ENCODE measurements around the gene TPM2.

Gene TPM2

GRCh38 chr9:35717132-35717870, 27.6 kb upstream of the TPM2 start:
- no peak for DNase-seq

DNA sequence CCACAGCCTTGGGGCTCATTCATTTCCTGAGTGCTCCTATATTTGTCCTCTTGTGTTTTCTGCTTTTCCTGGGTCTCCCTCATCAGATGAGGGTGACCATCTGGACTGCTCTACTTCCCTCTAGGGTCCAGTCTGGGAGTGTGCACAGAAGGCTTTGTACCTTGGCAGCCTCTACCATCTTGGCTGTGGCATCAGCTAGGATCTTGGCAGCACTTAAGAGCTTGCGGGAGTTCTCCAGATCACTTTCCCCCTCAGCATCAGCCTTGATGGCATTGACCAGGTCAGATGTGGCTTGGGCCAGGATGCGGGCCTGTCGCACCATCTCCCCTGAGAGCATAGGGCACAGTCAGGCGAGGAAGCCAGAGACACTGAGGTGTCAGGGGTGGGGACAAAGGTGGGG, 26.5 kb upstream of the TPM2 start:
- no peak for DNase-seq

DNA sequence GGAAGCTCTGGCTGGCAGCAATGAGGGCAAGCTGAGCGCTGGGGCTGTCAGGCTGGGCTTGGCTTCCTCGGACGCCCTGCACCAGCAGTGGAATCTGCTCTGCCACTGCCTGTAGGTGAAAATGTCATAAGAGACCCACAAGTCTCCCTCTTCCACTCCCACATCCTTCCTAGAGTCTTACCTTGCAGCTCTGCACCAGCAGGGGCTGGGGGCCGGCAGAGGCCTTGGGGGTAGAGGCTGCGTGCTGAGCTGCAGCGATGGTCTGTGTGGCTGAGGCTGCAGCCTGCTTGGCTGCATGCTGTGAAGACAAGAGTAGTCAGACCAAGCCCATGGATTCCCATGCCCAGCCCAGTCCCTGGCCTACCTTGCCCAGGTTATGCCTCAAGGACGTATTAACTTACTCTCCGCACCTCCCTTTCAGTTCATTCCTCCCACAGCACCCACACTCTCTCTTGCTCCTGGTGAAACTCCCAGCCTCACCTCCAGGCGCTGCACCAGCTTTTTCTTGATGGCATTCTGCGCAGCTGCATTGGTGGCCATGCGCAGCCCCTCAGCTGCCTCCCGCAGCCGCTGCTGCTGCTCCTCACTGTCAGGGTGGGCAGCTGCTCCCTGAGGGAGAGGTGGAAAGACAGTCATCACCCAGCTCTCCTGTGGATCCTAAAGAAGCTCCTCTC, 25.0 kb upstream of the TPM2 start:
- no peak for DNase-seq

- no peak for DNase-seq
Observed at GRCh38 chr9:35714123-35714522, 24.4 kb upstream of the TPM2 start.

DNA sequence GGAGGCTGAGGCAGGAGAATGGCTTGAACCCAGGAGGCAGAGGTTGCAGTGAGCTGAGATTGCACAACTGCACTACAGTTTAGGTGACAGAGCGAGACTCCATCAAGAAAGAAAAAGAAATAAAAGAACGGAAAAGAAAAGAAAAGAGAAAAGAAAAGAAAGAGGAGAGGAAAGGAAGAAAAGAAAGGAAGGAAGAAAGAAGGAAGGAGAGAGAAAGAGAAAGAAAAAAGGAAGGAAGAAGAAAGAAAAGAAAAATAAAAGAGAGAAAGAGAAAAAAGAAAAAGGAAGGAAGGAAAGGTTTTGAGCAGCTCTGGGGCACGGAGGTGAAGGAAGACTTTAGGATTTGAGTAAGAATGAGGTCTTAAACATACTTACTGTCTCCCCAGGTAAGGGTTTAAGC, 23.9 kb upstream of the TPM2 start:
- no peak for DNase-seq

- no peak for DNase-seq
Observed at GRCh38 chr9:35712762-35713400, 23.2 kb upstream of the TPM2 start.

GRCh38 chr9:35711501-35712428, 22.0 kb upstream of the TPM2 start:
- DNase-seq, result no peak

GRCh38 chr9:35710818-35711500, 21.2 kb upstream of the TPM2 start:
- no peak for DNase-seq

- no peak for DNase-seq
Observed at GRCh38 chr9:35708146-35708545, 18.4 kb upstream of the TPM2 start.

DNA sequence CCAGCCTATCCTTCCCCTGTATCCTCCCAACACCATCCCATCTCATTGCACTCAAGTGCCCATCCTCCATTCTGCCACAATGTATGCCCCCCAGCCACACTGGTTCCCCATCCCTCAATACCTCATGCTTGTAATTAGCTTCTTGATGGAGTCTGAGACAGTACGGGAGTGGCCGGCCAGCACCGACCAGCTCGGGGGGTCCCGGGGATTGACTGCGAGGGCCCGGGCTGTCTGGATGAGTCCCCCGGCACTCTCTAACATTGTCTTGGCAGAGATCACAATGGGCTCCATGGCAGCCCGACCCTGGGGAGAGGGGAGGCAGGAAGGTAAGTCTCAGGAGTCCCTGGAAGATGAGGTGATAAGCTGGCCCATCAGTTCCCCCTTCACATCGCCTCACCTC, 17.2 kb upstream of the TPM2 start:
- no peak for DNase-seq

DNA sequence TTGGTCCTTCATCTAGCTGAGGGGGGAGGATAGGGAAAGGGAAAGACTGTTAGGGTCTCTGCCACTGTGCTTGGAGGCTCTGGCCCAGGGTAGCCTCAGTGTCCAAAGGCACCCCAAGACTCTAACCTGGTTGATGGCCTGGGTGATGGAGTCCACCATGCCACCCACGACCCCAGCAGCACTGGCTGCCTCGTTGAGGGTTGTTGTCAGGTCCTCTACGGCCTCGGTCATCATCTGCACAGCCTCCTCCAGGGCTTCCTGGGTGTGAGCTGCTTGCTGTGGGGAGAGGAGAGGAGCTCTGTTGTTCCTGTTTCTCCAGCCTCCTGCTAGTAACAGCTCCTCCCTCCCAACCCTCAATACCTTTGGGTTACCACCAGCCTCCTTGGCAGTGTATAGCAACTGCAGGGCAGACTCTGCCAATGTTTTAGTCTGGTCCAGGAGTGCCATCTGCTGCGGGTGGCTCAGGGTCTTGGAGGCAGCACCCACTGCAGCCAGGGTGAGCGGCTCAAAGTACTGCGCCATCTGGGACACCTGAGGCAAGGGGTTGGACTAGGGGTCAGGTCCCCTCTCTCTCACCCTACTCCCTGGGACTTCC, 16.2 kb upstream of the TPM2 start:
- DNase-seq, result no peak

GRCh38 chr9:35705372-35705771, 15.6 kb upstream of the TPM2 start:
- no peak for DNase-seq

DNA sequence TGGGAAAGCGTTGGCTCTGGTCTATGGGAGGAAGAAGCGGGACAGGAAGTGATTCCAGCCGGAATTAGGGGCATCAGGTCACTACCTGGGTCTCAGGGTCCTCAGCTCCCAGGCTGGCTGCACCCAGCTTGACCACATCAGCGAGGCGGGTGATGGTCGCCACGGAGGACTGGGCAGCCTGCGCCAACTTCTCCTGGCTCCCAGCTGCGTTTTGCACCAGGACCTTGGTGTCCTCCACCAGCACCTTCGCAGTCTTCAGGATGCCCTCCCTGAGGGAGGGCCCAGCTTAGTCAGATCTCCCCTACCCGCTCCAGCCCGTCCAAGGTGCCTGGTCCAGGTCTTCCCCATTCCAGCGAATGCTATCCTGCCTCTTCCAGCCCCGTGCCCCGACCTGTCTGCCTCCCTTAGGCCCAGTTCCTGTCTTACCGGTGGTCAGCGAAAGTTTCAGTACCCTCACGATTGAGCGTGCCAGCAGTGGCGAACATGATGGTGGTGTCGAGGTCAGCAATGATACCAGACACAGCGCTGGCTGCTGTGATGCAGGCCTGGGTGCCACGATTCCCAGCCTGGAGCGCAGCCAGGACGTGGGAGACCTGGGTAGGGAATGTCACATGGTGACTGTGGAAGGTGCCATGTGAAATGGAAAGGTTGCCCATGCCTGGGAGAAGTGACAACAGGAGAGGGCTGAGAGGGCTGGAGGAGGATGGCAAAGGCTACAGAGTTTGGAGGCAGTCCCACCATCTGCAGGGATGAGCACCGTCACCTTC, 14.4 kb upstream of the TPM2 start:
- no peak for DNase-seq

GRCh38 chr9:35702696-35703095, 13.0 kb upstream of the TPM2 start:
- DNase-seq, result no peak

DNA sequence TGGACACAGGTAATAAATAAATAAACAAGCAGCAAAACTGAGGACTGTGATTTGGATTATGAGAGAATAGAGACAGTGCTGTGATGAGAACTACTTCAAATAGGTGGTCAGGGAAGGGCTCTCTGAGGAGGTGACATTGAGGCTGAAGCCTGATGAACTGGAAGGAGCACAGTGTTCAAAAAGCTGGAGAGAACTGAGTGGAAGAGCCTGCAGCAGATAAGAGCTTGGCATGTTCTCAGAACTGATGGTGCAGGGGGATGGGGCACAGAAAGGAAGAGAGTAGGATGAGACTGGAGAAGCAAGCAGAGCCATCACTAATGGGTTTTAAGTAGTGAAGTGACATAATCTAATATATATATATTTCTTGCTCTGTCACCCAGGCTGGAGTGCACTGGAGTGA, 11.2 kb upstream of the TPM2 start:
- no peak for DNase-seq

DNA sequence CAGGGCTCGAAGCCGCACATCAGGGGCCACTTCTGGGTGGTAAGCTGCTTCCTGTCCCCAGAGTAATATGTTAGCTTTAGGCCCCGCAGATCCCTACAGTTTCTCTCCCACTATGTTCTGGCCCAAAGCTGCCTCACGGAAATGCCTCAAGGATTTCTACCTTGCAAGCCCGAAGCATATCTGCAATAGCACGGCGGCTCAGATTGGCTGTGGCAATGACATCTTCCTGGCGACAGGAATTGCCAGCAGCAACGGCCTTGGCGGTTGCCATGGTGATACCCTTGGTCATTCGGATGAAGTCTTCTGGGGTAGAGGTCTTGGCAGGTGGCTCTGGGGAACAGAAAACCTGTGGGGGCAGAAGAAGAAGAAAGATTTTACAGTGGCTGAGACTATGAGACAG, 10.3 kb upstream of the TPM2 start:
- DNase-seq, result no peak

GRCh38 chr9:35698231-35698630, 8.5 kb upstream of the TPM2 start:
- no peak for DNase-seq

- no peak for DNase-seq
Observed at GRCh38 chr9:35697486-35697885, 7.8 kb upstream of the TPM2 start.

DNA sequence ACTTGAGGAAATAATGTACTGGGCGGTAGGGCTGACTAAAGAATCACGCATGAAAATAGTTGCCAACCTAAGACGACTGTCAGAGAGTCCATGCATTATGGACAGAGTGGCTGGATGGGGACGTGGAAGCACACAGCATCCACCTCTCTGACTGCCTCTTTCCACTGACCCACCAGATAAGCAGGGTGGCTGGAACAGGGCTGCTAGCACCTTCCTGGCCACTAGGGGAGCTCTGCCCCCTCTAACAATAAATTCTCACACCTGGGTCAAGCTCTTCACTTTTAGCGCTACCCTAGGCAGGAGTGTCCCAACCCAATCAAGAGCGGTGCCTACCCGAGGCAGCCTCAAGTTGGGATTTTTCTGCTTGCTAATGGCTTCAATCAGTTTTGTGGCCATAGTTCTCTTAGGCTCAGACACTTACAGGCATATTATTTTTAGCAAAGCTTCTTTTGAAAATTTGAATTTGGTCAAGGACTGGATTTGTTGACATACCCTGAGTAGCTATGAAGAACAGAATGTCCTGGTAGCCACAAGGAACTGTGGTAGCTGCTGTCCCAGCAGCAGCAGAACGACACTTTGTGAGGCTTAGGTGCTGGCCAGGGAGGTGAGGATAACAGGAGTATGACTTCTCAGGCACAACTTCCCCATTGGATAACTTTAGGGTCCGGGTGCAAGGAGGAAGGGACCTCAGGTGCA, 6.9 kb upstream of the TPM2 start:
- DNase-seq, result no peak

DNA sequence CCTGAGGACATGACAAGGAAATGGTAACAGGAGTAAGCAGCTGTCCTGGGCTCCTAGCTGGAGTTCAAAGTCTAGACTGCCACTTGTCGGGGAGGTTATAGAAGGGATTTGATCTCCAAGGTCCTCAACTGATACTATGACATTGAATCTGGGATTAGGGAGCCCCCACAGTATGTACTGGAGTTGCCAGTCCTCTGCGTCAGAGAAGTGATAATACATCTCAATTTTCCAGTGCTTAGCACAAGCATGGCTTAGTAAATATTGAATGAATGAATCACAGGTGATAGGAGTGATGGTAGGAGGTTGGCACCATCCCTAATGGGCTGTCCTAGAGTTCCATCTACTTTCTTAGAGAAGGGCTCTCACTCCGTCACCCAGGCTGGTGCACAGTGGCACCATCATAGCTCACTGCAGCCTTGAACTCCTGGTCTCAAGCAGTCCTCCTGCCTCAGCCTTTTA, 6.2 kb upstream of the TPM2 start:
- DNase-seq, result no peak

Data from DMS79 (cell line).